ENCODE results near the gene TPSB2.
"Not testable (repeated sequence)": the region's sequence is repeated elsewhere in the genome, so short reads cannot be mapped to it uniquely, and the experiment has no call there.

TPSB2 gene

GRCh38 chr16:1199347-1200013 lies 30.5 kb downstream of the TPSB2 start:
- no peak for DNase-seq

GRCh38 chr16:1198671-1199346 lies 31.2 kb downstream of the TPSB2 start:
- DNase-seq, result not testable (repeated sequence)

- DNase-seq, result no peak
Observed at GRCh38 chr16:1198194-1198593, 31.8 kb downstream of the TPSB2 start.

- peak; percentile 46 for DNase-seq
Observed at GRCh38 chr16:1197237-1197866, 32.6 kb downstream of the TPSB2 start.

- DNase-seq, result no peak
Observed at GRCh38 chr16:1196494-1196893, 33.5 kb downstream of the TPSB2 start.

GRCh38 chr16:1195393-1195666 lies 34.7 kb downstream of the TPSB2 start:
- no peak for DNase-seq

GRCh38 chr16:1194665-1195392 lies 35.2 kb downstream of the TPSB2 start:
- DNase-seq, result no peak

GRCh38 chr16:1193825-1194581 lies 36.0 kb downstream of the TPSB2 start:
- no peak for DNase-seq

GRCh38 chr16:1193143-1193824 lies 36.7 kb downstream of the TPSB2 start:
- DNase-seq, result peak; percentile 81

- no peak for DNase-seq
Observed at GRCh38 chr16:1192384-1193073, 37.5 kb downstream of the TPSB2 start.

- DNase-seq, result not testable (repeated sequence)
Observed at GRCh38 chr16:1190789-1191188, 39.2 kb downstream of the TPSB2 start.

- no peak for DNase-seq
Observed at GRCh38 chr16:1189455-1189854, 40.5 kb downstream of the TPSB2 start.

- no peak for DNase-seq
Observed at GRCh38 chr16:1188432-1189189, 41.4 kb downstream of the TPSB2 start.

- not testable (repeated sequence) for DNase-seq
Observed at GRCh38 chr16:1185460-1186207, 44.4 kb downstream of the TPSB2 start.

GRCh38 chr16:1184980-1185379 lies 45.0 kb downstream of the TPSB2 start:
- DNase-seq, result no peak

- peak; percentile 78 for DNase-seq
Observed at GRCh38 chr16:1184156-1184868, 45.7 kb downstream of the TPSB2 start.

- peak; percentile 71 for DNase-seq
Observed at GRCh38 chr16:1182950-1183907, 46.8 kb downstream of the TPSB2 start.

- no peak for DNase-seq
Observed at GRCh38 chr16:1182316-1182671, 47.7 kb downstream of the TPSB2 start.

All from NCI-H1436 (cell line).